ACC112 (cell line): ENCODE results near the gene CHST12.
"Not testable (repeated sequence)": the region's sequence is repeated elsewhere in the genome, so short reads cannot be mapped to it uniquely, and the experiment has no call there.

Experiments used
- H2AFZ ChIP-seq: fragments of 200-600 bp; sonication (generic); one replicate; pipeline ENCODE4 v1.6.0; 2017; ENCODE audit warnings: antibody characterized with exemption, low read length; ENCODE audit not compliant: unreplicated experiment
- H3K27ac ChIP-seq: fragments of 200-600 bp; sonication (generic); 2 replicates; pipeline ENCODE4 v1.5.1; 2014; ENCODE audit warnings: low read depth, mild to moderate bottlenecking, antibody characterized with exemption, low read length, moderate library complexity
- H3K27me3 ChIP-seq: fragments of 200-600 bp; sonication (generic); 2 replicates; pipeline ENCODE4 v1.6.1; 2014; ENCODE audit warnings: mild to moderate bottlenecking, antibody characterized with exemption, low read length, moderate library complexity, mixed read lengths; ENCODE audit not compliant: insufficient read depth
- H3K36me3 ChIP-seq: fragments of 200-600 bp; sonication (generic); 2 replicates; pipeline ENCODE4 v1.6.1; 2016; ENCODE audit warnings: mild to moderate bottlenecking, antibody characterized with exemption, low read length, moderate library complexity, mixed read lengths; ENCODE audit not compliant: insufficient read depth
- H3K4me1 ChIP-seq: fragments of 200-600 bp; sonication (generic); one replicate; pipeline ENCODE4 v1.6.1; 2016; ENCODE audit warnings: low read length, mixed read lengths; ENCODE audit not compliant: insufficient read depth, unreplicated experiment, control insufficient read depth
- H3K4me3 ChIP-seq: fragments of 200-600 bp; sonication (generic); 2 replicates; pipeline ENCODE4 v1.5.1; 2014; ENCODE audit warnings: mild to moderate bottlenecking, low read depth, low read length
- H3K79me2 ChIP-seq: fragments of 200-600 bp; sonication (generic); one replicate; pipeline ENCODE4 v1.6.0; 2016; ENCODE audit warnings: low read length; ENCODE audit not compliant: control insufficient read depth, unreplicated experiment, insufficient read depth

Gene CHST12

DNA sequence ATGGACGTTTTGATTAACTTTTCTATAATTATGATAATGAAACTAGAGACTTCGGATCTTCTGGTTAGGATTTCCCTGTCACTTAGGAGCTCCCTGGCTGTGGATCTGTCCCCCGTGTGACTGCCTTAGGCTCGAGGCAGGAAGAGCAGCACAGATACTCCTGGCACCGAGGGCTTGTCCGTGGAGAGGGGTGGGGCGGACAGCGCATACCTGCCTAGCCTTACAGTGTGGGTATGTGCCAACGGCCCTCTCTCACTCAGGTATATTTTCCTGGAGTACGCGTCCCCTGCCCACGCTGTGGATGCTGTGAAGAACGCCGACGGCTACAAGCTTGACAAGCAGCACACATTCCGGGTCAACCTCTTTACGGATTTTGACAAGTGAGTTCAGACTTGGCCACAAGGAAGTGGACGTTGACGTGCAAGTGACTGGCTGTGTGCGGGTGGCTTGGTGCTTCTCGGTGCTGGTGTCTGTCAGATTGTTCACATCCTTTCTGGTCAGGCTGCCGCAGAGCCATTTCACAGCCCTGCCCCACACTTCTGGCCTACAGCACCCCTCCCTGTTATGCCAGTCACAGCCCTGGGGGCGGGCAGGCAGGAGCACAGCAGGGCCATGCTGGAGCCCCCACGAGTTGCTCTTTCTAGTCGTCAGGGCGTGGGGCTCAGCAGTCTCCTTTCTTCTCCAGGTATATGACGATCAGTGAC lies 40.9 kb upstream of the CHST12 start:
- peaks cover 46% of the 10 kb centered on the region for H3K79me2 ChIP-seq
- H3K36me3 ChIP-seq, result peaks cover 19% of the 10 kb centered on the region
- no peak overlapping the region for H3K4me3 ChIP-seq
- H3K4me1 ChIP-seq, result peaks cover 4% of the 10 kb centered on the region
- H2AFZ ChIP-seq, result no peak overlapping the region
- H3K27ac ChIP-seq, result no peak overlapping the region
- H3K27me3 ChIP-seq, result no peaks in the 10 kb centered on the region

- Histone ChIP-seq H3K4me3 (no peak overlapping the region), H3K27ac (no peak overlapping the region), H3K27me3 (no peaks in the 10 kb centered on the region), H3K36me3 (peaks cover 36% of the 10 kb centered on the region; the same call in 1 of the 2 replicates), H2AFZ (no peak overlapping the region), H3K4me1 (no peaks in the 10 kb centered on the region), H3K79me2 (peaks cover 5% of the 10 kb centered on the region)
Observed at GRCh38 chr7:2369139-2369538, 34.3 kb upstream of the CHST12 start.

GRCh38 chr7:2371329-2371728 lies 32.1 kb upstream of the CHST12 start:
- Histone ChIP-seq H2AFZ (no peak overlapping the region), H3K36me3 (peaks cover 42% of the 10 kb centered on the region; the same call in 1 of the 2 replicates), H3K27me3 (no peaks in the 10 kb centered on the region), H3K4me3 (no peak overlapping the region), H3K79me2 (peaks cover 5% of the 10 kb centered on the region), H3K27ac (no peak overlapping the region), H3K4me1 (no peaks in the 10 kb centered on the region)

DNA sequence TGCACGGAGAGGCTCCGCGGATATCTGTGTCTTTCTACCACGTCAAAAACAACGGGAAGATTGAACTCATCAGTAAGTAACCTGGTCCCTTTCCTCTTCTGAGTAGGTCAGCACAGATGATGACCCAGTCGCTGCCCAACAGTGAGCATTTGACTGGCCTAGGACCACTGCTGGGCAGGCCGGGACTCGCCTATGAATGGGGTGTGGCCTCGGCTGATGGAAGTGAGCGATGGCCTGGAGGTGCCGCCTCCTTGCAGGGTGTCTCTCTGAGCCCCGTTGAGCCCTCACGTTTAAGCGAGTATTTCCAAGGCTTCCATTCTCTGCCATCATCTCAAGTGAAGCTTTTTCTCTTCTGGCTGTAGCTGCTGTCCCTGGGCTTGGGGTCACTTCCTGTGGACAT lies 30.7 kb upstream of the CHST12 start:
- Histone ChIP-seq H3K27me3 (no peaks in the 10 kb centered on the region), H3K36me3 (peaks cover 50% of the 10 kb centered on the region; the same call in 1 of the 2 replicates), H3K79me2 (peaks cover 5% of the 10 kb centered on the region), H3K27ac (no peak overlapping the region), H3K4me3 (no peak overlapping the region), H3K4me1 (no peaks in the 10 kb centered on the region), H2AFZ (no peak overlapping the region)

DNA sequence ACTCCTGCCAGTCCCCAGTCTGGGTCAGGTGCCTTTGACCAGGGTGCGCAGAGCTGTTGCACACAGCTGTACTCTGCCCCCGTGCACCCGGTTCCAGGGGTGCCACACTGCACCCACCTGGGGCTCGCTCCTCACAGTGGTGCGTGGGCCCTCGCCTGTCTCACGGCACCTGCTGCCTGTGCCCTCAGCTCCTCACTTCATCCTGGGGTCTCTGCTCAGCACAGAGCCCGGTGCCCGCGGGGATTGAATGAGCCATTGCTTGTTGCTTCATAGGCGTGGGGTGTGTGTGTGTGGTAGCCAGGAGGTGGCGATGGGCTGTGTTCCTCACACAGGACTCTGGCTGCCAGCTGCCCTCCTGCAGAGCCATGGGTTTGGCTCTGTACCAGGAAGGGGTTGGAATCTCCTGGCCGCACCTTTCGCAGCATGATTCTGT lies 30.3 kb upstream of the CHST12 start:
- Histone ChIP-seq H3K4me1 (no peaks in the 10 kb centered on the region), H2AFZ (no peak overlapping the region), H3K4me3 (no peak overlapping the region), H3K79me2 (peaks cover 5% of the 10 kb centered on the region), H3K36me3 (peaks cover 48% of the 10 kb centered on the region; the same call in 1 of the 2 replicates), H3K27me3 (no peaks in the 10 kb centered on the region), H3K27ac (no peak overlapping the region)

- Histone ChIP-seq H2AFZ (no peak overlapping the region), H3K4me3 (no peak overlapping the region), H3K27ac (no peak overlapping the region), H3K27me3 (no peaks in the 10 kb centered on the region), H3K79me2 (peaks cover 5% of the 10 kb centered on the region), H3K36me3 (peaks cover 45% of the 10 kb centered on the region; the same call in 1 of the 2 replicates), H3K4me1 (no peaks in the 10 kb centered on the region)
Observed at GRCh38 chr7:2373646-2374045, 29.8 kb upstream of the CHST12 start.

DNA sequence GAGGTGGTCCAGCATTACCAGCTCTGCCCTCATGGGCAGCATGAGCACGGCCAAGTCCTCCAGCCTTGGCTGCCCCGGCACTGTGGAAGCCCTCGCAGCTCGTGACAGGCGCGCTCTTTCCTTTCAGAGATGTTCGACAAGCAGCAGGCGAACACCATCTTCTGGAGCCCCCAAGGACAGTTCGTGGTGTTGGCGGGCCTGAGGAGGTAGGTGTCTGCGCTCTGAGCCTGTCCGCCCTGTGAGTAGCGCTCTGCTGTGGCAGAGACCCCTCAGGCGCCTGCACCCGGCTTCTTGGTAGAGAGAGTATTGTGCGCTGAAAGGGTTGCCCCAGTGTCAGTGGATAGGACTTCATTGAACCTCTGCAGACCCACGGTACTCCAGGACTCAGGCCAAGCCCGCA lies 29.0 kb upstream of the CHST12 start:
- Histone ChIP-seq H3K4me1 (no peaks in the 10 kb centered on the region), H3K79me2 (peaks cover 3% of the 10 kb centered on the region), H3K4me3 (no peak overlapping the region), H3K36me3 (peaks cover 45% of the 10 kb centered on the region; the same call in 1 of the 2 replicates), H3K27me3 (no peaks in the 10 kb centered on the region), H3K27ac (no peak overlapping the region), H2AFZ (no peak overlapping the region)

- no peaks in the 10 kb centered on the region for H3K4me1 ChIP-seq
- H3K79me2 ChIP-seq, result peaks cover 3% of the 10 kb centered on the region
- H3K4me3 ChIP-seq, result no peak overlapping the region
- no peaks in the 10 kb centered on the region for H3K27me3 ChIP-seq
- peaks cover 45% of the 10 kb centered on the region; the same call in 1 of the 2 replicates for H3K36me3 ChIP-seq
- no peak overlapping the region for H3K27ac ChIP-seq
- H2AFZ ChIP-seq, result no peak overlapping the region
Observed at GRCh38 chr7:2374830-2375728, 28.3 kb upstream of the CHST12 start.

DNA sequence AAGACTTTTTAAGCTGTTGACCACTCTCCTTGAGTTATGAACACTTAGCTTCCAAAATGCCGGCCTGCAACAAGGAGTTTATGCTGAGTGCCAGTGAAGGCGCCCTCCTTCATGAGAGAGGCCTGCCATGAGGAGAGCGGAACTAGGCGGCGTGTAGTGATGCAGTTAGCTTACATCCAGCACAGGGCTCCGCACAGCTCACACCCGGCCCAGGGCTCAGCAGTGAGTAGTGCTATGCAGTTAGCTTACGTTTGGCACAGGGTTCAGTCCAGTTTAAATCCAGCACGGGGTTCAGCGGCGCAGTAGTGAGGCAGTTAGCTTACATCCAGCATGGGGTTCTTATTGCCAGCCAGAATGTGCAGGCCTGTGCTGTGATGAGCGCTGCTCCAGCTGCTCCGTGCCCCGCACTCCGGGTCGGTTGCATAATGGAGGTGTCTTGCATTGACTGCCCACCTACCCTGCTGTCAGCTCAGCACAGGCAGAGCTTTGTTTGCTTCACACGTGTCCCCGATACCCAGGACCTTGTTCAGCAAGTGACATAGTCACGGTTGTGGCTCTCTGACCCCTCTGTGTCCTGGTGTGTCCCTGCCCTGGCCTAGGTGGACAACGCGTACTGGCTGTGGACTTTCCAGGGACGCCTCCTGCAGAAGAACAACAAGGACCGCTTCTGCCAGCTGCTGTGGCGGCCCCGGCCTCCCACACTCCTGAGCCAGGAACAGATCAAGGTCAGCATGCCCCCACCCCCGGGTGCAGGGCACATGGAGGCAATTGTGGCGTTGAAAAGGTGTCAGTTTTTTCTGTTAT lies 26.9 kb upstream of the CHST12 start:
- Histone ChIP-seq H3K4me1 (no peaks in the 10 kb centered on the region), H3K27me3 (no peaks in the 10 kb centered on the region), H2AFZ (no peak overlapping the region), H3K4me3 (no peak overlapping the region), H3K36me3 (peaks cover 43% of the 10 kb centered on the region; the same call in 1 of the 2 replicates), H3K79me2 (peaks cover 3% of the 10 kb centered on the region), H3K27ac (no peak overlapping the region)

DNA sequence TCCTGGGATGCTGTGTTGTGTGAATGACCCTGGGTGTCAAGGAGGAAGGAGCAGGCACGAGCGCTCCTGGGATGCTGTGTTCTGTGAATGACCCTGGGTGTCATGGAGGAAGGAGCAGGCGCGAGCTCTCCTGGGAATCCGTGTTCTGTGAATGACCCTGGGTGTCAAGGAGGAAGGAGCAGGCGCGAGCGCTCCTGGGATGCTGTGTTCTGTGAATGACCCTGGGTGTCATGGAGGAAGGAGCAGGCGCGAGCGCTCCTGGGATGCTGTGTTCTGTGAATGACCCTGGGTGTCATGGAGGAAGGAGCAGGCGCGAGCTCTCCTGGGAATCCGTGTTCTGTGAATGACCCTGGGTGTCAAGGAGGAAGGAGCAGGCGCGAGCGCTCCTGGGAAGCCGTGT lies 25.9 kb upstream of the CHST12 start:
- H3K27ac ChIP-seq, H3K79me2 ChIP-seq, H2AFZ ChIP-seq, H3K4me1 ChIP-seq, H3K27me3 ChIP-seq, H3K4me3 ChIP-seq: not testable (repeated sequence)
- peaks cover 36% of the 10 kb centered on the region; the same call in 1 of the 2 replicates for H3K36me3 ChIP-seq
